Fibroblast of skin of back (primary cell): ENCODE results near the gene PROB1.
"Not testable (repeated sequence)": the region's sequence is repeated elsewhere in the genome, so short reads cannot be mapped to it uniquely, and the experiment has no call there.

Experiments used
- DNase-seq: peaks from one replicate; pipeline ENCODE4 v3.0.0-alpha.2; 2013

The PROB1 gene

DNA sequence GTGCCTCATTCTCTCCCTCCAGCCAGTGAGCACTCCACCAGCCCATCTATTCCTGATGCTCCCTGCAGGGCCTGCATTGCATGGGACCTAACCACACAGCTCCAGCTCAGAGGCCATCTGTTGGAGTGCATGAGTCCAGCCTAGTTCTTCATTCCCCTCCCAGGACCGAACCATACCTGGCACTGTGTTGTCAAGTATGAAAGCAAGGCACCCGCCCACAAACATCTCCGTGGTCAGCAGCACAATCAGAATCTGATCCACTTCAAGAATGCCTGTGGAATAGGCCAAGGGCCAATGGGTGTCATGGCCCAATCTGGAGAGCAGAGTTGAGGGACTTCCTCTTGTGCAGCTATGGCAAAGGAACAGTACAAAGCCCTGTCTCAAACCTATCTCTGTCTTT is 17.7 kb downstream of the PROB1 start:
- DNase-seq: no peak

DNA sequence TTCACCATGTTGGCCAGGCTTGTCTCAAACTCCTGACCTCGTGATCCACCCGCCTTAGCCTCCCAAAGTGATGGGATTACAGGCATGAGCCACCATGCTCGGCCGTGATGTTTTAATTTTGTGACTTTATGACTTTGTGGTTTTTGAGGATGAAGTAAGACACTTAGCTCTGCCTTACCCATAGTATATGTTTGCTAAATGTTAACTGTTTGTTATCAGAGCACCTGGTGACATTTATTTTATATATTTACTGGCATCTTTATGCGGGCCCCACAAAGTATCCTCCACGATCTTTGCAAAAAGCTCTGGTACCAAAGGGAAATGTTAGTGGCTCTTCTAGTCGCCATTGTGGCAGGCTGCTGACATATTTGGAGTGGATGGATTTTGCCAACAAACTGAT is 18.5 kb downstream of the PROB1 start:
- no peak for DNase-seq

DNA sequence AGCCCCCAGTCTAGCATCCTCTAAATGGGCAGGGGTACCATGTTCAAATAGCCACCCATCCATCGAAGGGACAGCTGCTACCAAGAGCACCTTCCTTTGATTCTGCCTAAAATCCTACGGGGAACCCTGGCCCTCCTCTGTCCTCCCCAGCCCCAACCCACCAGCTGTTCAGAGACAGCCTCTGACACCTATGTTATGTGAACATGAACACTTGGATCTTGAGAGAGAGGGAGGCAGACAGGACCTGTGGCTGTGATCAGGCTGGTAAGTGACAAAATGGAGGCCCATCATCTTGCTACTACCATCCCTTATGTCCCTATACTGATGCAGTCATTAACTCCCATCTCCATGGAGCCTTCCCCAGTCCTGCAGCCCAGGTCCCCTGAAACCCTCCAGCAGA is 20.0 kb downstream of the PROB1 start:
- DNase-seq: no peak

DNA sequence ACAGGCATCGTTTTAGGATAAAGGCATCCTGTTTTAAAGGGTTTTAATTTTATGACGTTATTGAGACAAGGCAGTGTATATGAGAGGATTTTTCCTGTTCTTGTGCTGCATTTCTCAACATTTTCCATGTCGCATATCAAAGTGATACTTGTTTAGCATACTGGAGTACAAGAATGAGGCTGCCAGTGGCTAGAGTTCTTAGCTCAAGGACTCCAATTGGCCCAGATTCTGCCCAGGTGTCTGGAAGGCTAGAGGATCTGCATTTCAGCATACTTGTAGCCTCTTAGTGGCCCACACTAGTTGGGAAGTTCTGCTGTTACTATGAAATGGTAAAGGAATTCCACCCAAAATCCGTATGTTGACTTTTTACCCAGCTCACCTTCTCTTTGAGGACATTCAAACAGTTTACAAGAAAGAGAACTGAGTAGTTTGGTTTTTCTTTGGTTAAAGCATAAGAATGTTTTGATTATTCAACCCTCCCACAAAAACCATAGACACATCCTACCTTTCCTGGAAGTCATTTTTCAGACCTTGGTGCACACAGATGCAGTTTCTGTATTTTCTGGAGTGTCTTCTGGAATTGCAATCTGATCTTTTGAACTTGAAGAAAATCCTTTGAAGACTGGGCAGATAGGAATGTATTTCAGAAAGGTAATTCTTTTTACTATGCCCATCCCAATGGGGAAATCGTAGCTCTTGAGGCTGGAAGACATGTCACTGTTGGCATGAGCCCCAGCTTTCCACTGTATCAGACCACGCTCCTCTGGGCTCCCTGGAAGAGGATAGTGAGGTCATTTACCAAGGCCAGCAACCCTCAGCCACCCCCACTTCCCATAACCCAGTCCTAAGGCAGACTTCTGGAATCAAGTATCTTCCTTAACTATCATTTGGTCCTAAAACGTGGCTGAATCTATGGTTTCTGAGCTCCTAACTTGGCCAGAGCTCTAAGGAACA is 23.1 kb downstream of the PROB1 start:
- DNase-seq: no peak

DNA sequence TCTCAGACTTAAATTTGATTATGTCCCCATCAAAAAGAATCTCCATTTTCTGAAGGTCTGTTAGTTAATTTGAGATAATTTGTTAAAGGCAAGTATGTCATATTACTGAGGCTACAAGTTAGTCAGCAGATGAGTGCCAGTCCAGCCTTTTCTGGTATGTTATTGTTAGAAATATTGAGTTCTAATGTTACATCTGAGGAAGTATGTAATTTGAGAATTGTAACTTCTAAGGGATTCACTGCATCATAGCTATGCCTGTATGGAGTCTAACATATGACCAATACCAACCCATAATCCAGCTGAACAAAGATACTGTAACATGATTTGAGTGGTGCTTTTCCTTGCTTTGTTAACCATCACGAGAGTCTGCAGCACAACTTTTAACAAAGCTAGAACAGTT is 25.7 kb downstream of the PROB1 start:
- peak; percentile 84 for DNase-seq

- DNase-seq: peak; percentile 16
Measured at GRCh38 chr5:139368613-139369012, 26.3 kb downstream of the PROB1 start.

- DNase-seq: no peak
Measured at GRCh38 chr5:139364466-139364865, 30.4 kb downstream of the PROB1 start.

- no peak for DNase-seq
Measured at GRCh38 chr5:139363937-139364336, 31.0 kb downstream of the PROB1 start.

GRCh38 chr5:139361835-139362429 is 33.0 kb downstream of the PROB1 start:
- DNase-seq: no peak

- no peak for DNase-seq
Measured at GRCh38 chr5:139360384-139360783, 34.5 kb downstream of the PROB1 start.

- DNase-seq: no peak
Measured at GRCh38 chr5:139358064-139358463, 36.8 kb downstream of the PROB1 start.

GRCh38 chr5:139355900-139356299 is 39.0 kb downstream of the PROB1 start:
- not testable (repeated sequence) for DNase-seq

DNA sequence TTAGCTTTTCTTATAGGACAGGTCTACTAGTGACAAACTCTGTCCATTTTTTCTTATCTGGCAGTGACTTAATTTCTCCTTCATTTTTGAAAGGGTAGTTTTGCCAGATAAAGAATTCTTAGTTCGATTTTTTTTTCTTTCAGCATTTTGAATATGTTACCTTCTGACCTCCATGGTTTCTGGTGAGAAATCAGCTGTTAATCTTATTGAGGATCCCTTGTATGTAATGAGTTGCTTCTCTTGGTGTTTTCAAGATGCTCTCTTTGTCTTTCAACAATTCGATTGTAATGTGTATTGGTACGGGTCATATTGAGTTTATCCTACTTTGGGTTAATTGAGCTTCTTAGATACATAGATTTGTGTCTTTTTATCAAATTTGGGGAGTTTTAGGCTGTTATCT is 40.7 kb downstream of the PROB1 start:
- no peak for DNase-seq

DNA sequence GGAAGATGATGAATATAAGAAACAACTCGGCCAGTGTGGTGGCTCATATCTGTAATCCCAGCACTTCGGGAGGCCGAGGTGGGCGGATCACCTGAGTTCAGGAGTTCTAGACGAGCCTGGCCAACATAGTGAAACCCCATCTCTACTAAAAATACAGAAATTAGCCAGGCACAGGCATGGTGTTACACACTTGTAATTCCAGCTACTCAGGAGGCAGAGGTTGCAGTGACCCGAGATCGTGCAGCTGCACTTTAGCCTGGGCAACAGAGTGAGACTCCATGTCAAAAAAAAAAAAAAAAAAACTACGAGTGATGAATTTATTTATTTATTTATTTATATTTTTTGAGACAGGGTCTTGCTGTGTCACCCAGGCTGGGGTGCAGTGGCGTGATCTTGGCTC is 47.0 kb downstream of the PROB1 start:
- not testable (repeated sequence) for DNase-seq

GRCh38 chr5:139345442-139345841 is 49.5 kb downstream of the PROB1 start:
- DNase-seq: not testable (repeated sequence)

DNA sequence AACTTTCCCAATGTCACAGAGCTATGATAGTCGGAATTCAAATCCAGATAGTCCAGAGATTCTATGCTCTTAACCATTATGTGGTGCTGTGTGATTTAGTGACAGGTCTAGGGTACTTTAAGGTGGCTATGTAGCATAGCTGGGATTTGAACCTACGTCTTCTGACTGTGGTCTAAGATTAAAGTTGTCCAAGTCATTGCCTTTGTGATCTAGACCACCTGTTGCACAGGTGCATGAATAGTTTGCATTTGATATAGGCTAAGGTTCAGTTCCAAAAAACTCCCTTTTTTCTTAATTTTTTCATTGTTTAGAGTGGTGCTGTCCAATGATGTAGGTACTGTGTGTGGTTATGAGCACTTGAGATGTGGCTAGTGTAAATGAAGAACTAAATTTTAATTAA is 50.7 kb downstream of the PROB1 start:
- no peak for DNase-seq

DNA sequence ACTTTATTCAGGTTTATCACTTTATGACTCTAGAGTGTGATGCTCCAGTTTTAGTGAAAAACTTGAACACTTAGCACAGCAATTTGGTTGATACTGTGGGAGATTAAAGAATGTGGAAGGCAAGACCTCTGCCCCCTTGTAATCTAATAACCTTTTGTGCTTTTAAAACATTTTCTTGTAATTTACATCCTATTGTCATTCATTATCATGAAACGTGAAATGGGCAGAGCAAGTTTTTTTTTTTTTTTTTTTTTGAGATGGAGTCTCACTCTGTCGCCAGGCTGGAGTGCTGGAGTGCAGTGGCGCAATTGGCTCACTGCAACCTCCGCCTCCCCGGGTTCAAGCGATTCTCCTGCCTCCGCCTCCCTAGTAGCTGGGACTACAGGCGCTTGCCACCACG is 51.4 kb downstream of the PROB1 start:
- no peak for DNase-seq

GRCh38 chr5:139342423-139342723 is 52.5 kb downstream of the PROB1 start:
- DNase-seq: no peak

- DNase-seq: peak; percentile 98
Measured at GRCh38 chr5:139341689-139342422, 53.0 kb downstream of the PROB1 start, which contains the start of gene PAIP2. PAIP2 (plus strand) TSS chr5:139341854; CDS start chr5:139363785, 21,931 bp downstream.

DNA sequence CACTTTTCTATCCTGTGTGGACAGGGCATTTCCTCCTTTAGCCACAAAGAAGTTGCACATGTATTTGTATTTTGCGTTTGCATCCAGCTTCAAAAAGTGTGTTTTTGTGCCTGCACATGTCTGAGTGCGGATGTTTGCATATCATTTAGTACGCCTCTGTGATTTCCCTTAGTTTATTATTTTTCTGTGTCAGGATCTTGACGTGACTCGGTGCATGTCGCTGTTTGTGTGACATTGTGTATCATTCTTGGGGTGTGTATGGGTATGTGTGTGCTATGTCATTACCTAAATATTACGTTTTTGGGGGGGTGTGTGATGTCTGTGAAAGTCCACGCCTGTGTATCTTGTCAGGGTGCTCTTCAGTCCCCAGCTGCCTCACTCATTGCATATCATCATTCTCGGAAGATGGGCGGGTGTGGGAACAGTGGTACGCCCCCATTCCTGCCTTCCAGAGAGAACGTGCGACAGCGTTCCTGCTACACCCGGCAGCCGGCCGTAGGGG is 53.7 kb downstream of the PROB1 start:
- no peak for DNase-seq
